AG09309 (cell line): ENCODE data around the gene COL26A1.

Source experiments
- DNase-seq: peaks from one replicate; pipeline ENCODE4 v3.0.0-alpha.2; 2010; ENCODE audit warnings: low read depth
- H3K4me3 ChIP-seq: 2 replicates; pipeline ENCODE4 v1.5.1; 2011; ENCODE audit warnings: mild to moderate bottlenecking, low read depth, low read length, moderate library complexity; ENCODE audit not compliant: control insufficient read depth
- CTCF ChIP-seq: IDR thresholded peaks from 2 replicates; pipeline ENCODE4 v1.5.1; 2011; ENCODE audit warnings: mild to moderate bottlenecking, low read depth, low read length, inconsistent platforms; ENCODE audit not compliant: insufficient read depth, control insufficient read depth; ENCODE audit errors: missing control alignments

COL26A1 gene

GRCh38 chr7:101435461-101436220, 73.0 kb downstream of the COL26A1 start:
- no peak overlapping the region for H3K4me3 ChIP-seq

GRCh38 chr7:101436221-101436735, 73.6 kb downstream of the COL26A1 start:
- no peak overlapping the region for H3K4me3 ChIP-seq
- no peak for DNase-seq
- no peak for TF ChIP-seq CTCF

More at GRCh38 chr7:101435461-101436220, 73.0 kb downstream of the COL26A1 start:
- no peak for DNase-seq
- TF ChIP-seq CTCF = no peak

DNA sequence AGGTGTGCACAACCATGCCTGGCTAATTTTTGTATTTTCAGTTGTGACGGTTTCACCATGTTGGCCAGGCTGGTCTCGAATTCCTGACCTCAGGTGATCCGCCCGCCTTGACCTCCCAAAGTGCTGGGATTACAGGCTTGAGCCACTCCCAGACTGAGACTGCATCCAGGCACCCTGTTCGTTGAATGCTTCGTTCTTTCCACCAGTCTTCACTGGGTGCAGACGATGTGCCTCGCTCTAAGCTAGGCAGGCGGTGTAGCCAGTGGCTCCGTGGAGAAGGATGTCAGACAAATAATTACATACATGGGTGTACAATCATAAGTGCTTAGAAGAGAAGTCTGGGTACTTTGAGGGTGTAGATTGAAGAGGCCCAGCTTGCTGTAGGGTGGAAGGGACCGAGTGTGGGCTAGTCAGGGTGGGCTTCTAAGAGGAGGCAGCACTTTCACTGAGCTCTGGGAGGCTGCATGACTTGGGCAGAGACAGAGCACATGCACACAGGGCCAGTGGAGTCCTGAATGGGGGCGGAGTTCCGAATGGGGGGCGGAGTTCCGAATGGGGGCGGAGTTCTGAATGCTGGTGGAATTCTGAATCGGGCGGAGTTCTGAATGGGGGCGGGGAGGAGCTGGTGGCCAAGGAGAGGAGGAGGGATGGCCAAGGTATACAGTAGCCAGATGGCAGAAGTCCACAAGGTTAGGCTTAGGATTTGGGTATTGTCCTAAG, 74.3 kb downstream of the COL26A1 start:
- DNase-seq = no peak
- no peak overlapping the region for H3K4me3 ChIP-seq
- no peak for TF ChIP-seq CTCF

GRCh38 chr7:101441890-101442289, 79.2 kb downstream of the COL26A1 start:
- no peak for TF ChIP-seq CTCF
- no peak overlapping the region for H3K4me3 ChIP-seq

DNA sequence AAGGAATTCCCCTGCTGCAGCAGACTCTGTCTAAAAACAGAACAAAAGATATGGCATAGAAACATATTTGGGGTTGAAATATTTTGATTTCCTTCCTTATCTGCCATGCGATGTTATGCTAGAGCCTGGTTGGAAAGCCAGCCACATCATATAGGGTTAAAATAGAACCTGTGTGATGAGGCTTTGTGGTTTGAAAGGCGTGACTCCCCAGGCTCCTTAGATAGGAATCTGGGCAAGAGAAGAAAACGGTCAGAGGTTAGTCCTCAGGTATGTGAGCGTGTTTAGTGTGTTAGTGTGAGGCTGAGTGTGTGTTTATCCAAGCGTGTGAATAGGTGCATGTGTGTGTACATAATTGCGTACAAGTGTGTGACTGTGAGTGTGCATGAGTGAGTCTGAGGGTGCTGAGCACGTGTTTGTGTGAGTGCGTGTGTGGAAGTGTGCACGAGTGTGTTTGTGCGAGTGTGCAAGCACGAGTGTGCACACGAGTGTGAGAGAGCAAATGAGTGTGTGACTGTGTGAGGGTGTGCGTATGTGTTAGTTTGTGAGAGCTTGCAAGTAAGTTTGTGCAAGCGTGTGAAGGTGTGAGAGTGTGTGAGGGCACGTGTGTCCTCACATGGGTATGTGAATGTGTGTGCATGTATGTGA, 79.9 kb downstream of the COL26A1 start:
- TF ChIP-seq CTCF = no peak
- DNase-seq = no peak

More at GRCh38 chr7:101441890-101442289, 79.2 kb downstream of the COL26A1 start:
- no peak for DNase-seq

GRCh38 chr7:101450064-101450463, 87.4 kb downstream of the COL26A1 start:
- DNase-seq = no peak
- no peak overlapping the region for H3K4me3 ChIP-seq
- no peak for TF ChIP-seq CTCF

More for the DNA sequence above, 79.9 kb downstream of the COL26A1 start:
- H3K4me3 ChIP-seq = no peak overlapping the region
